ENCODE results near the gene CACNG6.

CACNG6 gene

DNA sequence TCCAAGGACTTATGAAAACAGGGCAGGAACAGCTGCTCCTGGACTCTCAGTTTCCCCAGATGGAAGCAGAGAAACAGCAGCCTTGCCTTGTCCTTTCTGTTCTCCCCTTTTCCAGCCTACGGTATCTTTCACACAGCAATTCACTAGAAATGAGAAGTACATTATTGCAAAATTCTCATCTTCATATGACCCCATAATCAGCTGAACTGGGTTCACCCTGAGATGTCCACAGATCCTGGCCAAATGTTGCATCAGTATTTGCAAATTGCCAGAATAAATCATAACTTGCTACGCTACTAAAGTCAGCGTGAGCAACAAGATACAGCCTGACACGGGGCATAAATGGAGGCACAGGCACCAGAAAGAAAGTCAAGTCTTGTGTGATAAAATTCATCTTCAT lies 56.2 kb downstream of the CACNG6 start:
- no peak for DNase-seq
